RWPE1 (cell line): Measurements from ENCODE around the gene HOXA7.

ENCODE experiments used
- CTCF ChIA-PET: fragments of 350-600 bp; sonication (Branson Sonifier 250); formaldehyde crosslinking; extraction: SDS; loops from one replicate; lab custom pipeline; 2021; lab: Yijun Ruan, JAX
- POLR2A ChIA-PET: fragments of 400-600 bp; formaldehyde crosslinking; extraction: SDS; loops from one replicate; lab custom pipeline; 2020; ENCODE audit warnings: antibody characterized with exemption; ENCODE audit not compliant: low non-redundant PET; lab: Yijun Ruan, JAX
- DNase-seq: peaks from one replicate; pipeline ENCODE4 v3.0.0; 2012; ENCODE audit warnings: low spot score
- H3K27ac ChIP-seq: fragments of 450-650 bp; 2 replicates; pipeline ENCODE4 v1.5.1; 2017
- TF ChIP-seq, protein P1 (sequence below): fragments of 450-650 bp; conservative IDR thresholded peaks from 2 replicates; pipeline ENCODE4 v1.5.1; 2017; ENCODE audit warnings: low read depth, mild to moderate bottlenecking

The HOXA7 gene

DNA sequence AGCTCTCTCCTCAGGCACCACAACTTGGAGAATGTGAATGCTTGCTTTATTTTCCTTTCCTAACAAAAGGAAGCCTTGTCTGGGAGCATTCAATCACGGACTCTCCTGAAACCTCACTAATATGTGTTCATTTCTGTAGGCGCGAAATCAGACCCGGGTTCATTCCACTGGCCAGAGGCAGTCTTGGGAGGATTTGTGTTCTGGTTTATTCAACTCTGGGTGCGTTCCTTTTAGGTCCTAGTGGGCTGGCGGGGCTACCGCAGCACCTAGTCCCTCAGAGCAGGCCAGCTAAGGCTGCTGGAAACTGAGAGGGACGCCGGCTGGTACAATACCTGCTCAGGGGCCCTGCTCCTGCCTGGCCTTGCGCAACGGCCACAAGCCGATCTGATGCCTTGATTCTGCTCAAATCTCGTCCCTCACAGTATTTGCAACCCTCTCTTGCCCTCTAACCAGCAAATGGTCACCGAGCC is 33.4 kb downstream of the HOXA7 start:
- TF ChIP-seq, protein P1, sequence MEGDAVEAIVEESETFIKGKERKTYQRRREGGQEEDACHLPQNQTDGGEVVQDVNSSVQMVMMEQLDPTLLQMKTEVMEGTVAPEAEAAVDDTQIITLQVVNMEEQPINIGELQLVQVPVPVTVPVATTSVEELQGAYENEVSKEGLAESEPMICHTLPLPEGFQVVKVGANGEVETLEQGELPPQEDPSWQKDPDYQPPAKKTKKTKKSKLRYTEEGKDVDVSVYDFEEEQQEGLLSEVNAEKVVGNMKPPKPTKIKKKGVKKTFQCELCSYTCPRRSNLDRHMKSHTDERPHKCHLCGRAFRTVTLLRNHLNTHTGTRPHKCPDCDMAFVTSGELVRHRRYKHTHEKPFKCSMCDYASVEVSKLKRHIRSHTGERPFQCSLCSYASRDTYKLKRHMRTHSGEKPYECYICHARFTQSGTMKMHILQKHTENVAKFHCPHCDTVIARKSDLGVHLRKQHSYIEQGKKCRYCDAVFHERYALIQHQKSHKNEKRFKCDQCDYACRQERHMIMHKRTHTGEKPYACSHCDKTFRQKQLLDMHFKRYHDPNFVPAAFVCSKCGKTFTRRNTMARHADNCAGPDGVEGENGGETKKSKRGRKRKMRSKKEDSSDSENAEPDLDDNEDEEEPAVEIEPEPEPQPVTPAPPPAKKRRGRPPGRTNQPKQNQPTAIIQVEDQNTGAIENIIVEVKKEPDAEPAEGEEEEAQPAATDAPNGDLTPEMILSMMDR: no peak
- DNase-seq: no peak
- POLR2A ChIA-PET: no interaction called here
- CTCF ChIA-PET: interaction anchor here (0.6 kb wide), 1 partner anchor 43 kb away, joined by 3 read pairs; no protein-coding TSS in a partner anchor
- H3K27ac ChIP-seq: no peak overlapping the region

DNA sequence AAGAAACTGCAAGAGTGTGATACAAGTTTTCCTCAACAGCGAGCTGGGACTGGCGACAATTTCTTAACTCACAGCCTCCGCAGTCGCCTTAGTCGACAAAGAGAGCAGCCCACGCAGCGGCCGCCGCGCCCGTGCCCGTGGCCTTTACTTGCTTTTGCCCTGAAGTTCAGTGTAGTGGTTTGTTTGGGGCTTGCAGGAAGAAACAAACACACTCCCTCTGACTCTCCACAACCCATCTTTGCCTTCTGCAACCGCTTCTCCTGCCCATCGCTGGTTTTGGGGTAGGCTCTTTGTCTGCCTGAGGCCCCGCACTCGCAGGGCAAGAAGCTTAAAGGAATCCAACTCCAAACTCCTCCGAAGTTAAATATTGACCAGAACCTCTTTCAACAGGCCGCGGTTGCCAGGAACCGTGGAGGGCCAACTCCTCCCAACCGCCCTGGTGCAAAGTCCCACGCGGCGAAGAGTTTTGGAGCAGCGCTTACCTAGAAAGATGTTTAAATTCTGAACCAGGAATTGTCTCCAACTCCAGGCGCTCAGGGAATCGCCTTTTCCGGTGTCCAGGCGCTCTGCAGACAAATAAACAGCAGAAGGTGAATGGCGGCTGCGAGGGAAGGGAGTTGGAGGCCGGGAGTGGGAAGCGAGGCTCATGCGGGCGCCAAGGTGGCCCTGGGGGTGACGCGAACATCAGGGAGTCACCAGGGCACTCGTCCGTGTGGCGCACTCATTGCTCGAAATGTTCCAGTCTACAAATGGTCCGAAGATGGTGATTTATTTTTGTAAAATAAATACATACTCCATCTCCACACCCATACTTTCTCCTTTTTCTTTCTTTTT is 34.2 kb downstream of the HOXA7 start:
- POLR2A ChIA-PET: no interaction called here
- no peak for DNase-seq
- no peak overlapping the region for H3K27ac ChIP-seq
- TF ChIP-seq, protein P1: no peak
- CTCF ChIA-PET: interaction anchor here (0.7 kb wide), 1 partner anchor 197 kb away, joined by 3 read pairs; no protein-coding TSS in a partner anchor

- H3K27ac ChIP-seq: no peak overlapping the region
- ChIA-PET POLR2A (no interaction called here), CTCF (no interaction called here)
- TF ChIP-seq, protein P1: no peak
- no peak for DNase-seq
Observed at GRCh38 chr7:27121684-27122076, 34.8 kb downstream of the HOXA7 start.

DNA sequence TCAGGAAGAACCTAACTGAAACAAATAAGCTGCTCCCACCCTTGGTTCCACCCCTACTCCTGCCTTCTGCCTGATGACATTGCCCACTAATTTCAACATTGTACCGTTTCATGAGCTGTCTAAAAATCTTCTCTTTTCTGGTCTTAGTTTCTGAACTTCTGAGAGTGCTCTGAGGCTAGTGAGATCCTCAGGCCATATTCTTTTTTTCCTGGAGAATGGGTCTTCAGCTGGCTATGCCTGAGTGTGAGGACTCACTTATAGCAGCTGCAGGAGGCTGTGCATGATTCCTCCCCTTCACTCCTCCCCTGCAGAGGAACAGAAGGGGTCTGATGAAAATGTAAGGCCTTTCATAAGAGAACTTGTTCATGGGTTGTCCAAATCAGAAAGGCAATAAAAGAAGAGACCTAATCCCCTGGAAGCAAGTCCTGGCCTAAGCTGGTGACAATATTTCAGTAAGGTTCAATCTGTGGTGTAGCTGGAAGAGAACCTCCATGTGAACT is 37.0 kb downstream of the HOXA7 start:
- ChIA-PET CTCF (interaction anchor here (0.6 kb wide), 1 partner anchor 270 kb away, joined by 3 read pairs; no protein-coding TSS in a partner anchor), POLR2A (no interaction called here)
- H3K27ac ChIP-seq: no peak overlapping the region
- no peak for DNase-seq
- TF ChIP-seq, protein P1: no peak

- TF ChIP-seq, protein P1: no peak
- ChIA-PET CTCF (interaction anchor here (0.9 kb wide), 1 partner anchor 19 kb away, joined by 4 read pairs; no protein-coding TSS in a partner anchor), POLR2A (no interaction called here)
- DNase-seq: no peak
- no peak overlapping the region for H3K27ac ChIP-seq
Observed at GRCh38 chr7:27118580-27118979, 37.9 kb downstream of the HOXA7 start.

DNA sequence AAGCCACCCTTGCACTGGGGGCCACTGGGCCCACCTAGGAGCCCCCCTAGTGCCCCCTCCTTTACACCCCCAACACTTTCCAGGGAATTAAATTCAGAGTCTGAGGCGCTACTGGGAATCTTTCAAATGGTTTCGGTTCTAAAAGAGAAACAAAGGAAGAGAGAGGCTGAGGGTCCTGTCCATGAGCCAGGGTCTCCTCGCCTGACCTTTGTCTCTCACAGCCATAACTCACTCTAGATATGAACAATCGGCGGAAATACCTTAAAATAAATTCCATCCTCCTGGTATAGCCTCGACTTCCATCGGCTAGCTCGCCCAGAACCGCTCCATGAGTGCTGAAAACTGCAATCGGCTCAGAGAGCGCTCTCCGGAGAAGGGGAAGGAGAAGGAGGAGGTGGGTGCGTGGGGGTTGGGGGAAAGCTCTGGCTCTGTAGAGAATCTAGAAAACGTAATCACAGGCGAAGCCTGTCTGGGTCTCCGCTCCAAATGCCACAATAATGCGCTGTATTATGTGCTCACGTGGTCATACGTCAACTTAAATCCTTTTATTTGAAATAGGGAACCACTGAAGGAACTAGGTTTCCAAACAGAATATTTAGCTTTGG is 38.5 kb downstream of the HOXA7 start:
- ChIA-PET CTCF (interaction anchor here (0.6 to 0.9 kb wide), 2 partner anchors 20 to 66 kb away, joined by 3 to 4 read pairs; no protein-coding TSS in a partner anchor), POLR2A (no interaction called here)
- DNase-seq: no peak
- H3K27ac ChIP-seq: no peak overlapping the region
- TF ChIP-seq, protein P1: no peak
